Neural cell (in vitro differentiated cells): ENCODE data around the gene CROCC2. TPM values are rescaled to one million over a fixed set of nuclear protein-coding genes. Genes with fewer than 3 reads are reported as not detected.

ENCODE experiments used
- H2AFZ ChIP-seq: fragments of 200-600, 300-800 bp; sonication (generic), shearing (Covaris generic); 2 replicates; pipeline ENCODE4 v1.6.0; 2014; ENCODE audit warnings: low read depth, mild to moderate bottlenecking, antibody characterized with exemption, low read length, moderate library complexity
- H3F3A ChIP-seq: fragments of 200-600 bp; shearing (Covaris generic); 2 replicates; pipeline ENCODE4 v1.6.1; 2016; ENCODE audit warnings: mild to moderate bottlenecking, moderate library complexity, mixed read lengths, antibody characterized with exemption, low read length; ENCODE audit not compliant: insufficient read depth, poor library complexity, severe bottlenecking
- H3K27ac ChIP-seq: fragments of 200-600, 300-800 bp; sonication (generic), shearing (Covaris generic); 2 replicates; pipeline ENCODE4 v1.5.1; 2014; ENCODE audit warnings: mild to moderate bottlenecking, low read length, moderate library complexity
- H3K27me3 ChIP-seq: fragments of 300-800, 200-600 bp; sonication (generic), shearing (Covaris generic); 2 replicates; pipeline ENCODE4 v1.6.0; 2014; ENCODE audit warnings: mild to moderate bottlenecking, low read depth, low read length, moderate library complexity; ENCODE audit not compliant: insufficient read depth
- H3K36me3 ChIP-seq: fragments of 300-800, 200-600 bp; sonication (generic), shearing (Covaris generic); 2 replicates; pipeline ENCODE4 v1.5.1; 2014; ENCODE audit warnings: mild to moderate bottlenecking, antibody characterized with exemption, low read length, moderate library complexity; ENCODE audit not compliant: insufficient read depth
- H3K4me2 ChIP-seq: fragments of 300-800, 200-600 bp; sonication (generic), shearing (Covaris generic); 2 replicates; pipeline ENCODE4 v1.6.0; 2014; ENCODE audit warnings: mild to moderate bottlenecking, low read length
- H3K4me3 ChIP-seq: fragments of 300-800, 200-600 bp; sonication (generic), shearing (Covaris generic); 2 replicates; pipeline ENCODE4 v1.5.1; 2014; ENCODE audit warnings: mild to moderate bottlenecking, low read length, moderate library complexity
- H3K79me2 ChIP-seq: fragments of 200-600 bp; shearing (Covaris generic); replicated peaks from 2 replicates; pipeline ENCODE4 v1.6.0; 2014; ENCODE audit warnings: mild to moderate bottlenecking, low read length, moderate library complexity; ENCODE audit not compliant: insufficient read depth
- H3K9ac ChIP-seq: fragments of 300-800, 200-600 bp; sonication (generic), shearing (Covaris generic); 2 replicates; pipeline ENCODE4 v1.6.1; 2016; ENCODE audit warnings: mild to moderate bottlenecking, low read length, mixed read lengths
- H3K9me2 ChIP-seq: fragments of 200-600 bp; shearing (Covaris generic); 2 replicates; pipeline ENCODE4 v1.6.1; 2016; ENCODE audit warnings: mild to moderate bottlenecking, low read length, mixed read lengths; ENCODE audit not compliant: insufficient read depth
- H3K9me3 ChIP-seq: fragments of 200-600, 300-800 bp; sonication (generic), shearing (Covaris generic); 2 replicates; pipeline ENCODE4 v1.6.1; 2016; ENCODE audit warnings: mild to moderate bottlenecking, mixed run types, low read length, moderate library complexity, mixed read lengths
- H4K20me1 ChIP-seq: fragments of 200-600 bp; shearing (Covaris generic); 2 replicates; pipeline ENCODE4 v1.6.1; 2016; ENCODE audit warnings: mild to moderate bottlenecking, mixed run types; ENCODE audit not compliant: insufficient read depth
- CTCF ChIP-seq: fragments of 450-650 bp; IDR thresholded peaks from 2 replicates; pipeline ENCODE4 v1.5.1; 2014; ENCODE audit warnings: antibody characterized with exemption, mild to moderate bottlenecking, moderate library complexity; ENCODE audit not compliant: poor library complexity, severe bottlenecking
- EP300 ChIP-seq: fragments of 450-650 bp; conservative IDR thresholded peaks from 2 replicates; pipeline ENCODE4 v1.6.1; 2014; ENCODE audit warnings: antibody characterized with exemption, mild to moderate bottlenecking, moderate library complexity; ENCODE audit not compliant: poor library complexity, severe bottlenecking
- EZH2 ChIP-seq: fragments of 200-600, 300-800 bp; shearing (Covaris generic), sonication (generic); IDR thresholded peaks from 2 replicates; pipeline ENCODE4 v1.6.1; 2014; ENCODE audit warnings: antibody characterized with exemption, low read length, borderline replicate concordance, mild to moderate bottlenecking; ENCODE audit not compliant: insufficient read depth, poor library complexity, severe bottlenecking
- MXI1 ChIP-seq: fragments of 450-650 bp; conservative IDR thresholded peaks from 2 replicates; pipeline ENCODE4 v1.6.1; 2014; ENCODE audit warnings: antibody characterized with exemption, mild to moderate bottlenecking; ENCODE audit not compliant: poor library complexity, severe bottlenecking
- POLR2AphosphoS5 ChIP-seq: IDR thresholded peaks from 2 replicates; pipeline ENCODE4 v1.6.1; 2012
- RAD21 ChIP-seq: fragments of 450-650 bp; conservative IDR thresholded peaks from 2 replicates; pipeline ENCODE4 v1.6.1; 2014; ENCODE audit warnings: antibody characterized with exemption, mild to moderate bottlenecking, moderate library complexity
- REST ChIP-seq: IDR thresholded peaks from 2 replicates; pipeline ENCODE4 v1.6.1; 2012; ENCODE audit warnings: borderline replicate concordance
- SMC3 ChIP-seq: fragments of 450-650 bp; conservative IDR thresholded peaks from 2 replicates; pipeline ENCODE4 v1.6.1; 2014; ENCODE audit warnings: antibody characterized with exemption, mild to moderate bottlenecking, moderate library complexity; ENCODE audit not compliant: poor library complexity
- TAF1 ChIP-seq: IDR thresholded peaks from 2 replicates; pipeline ENCODE4 v1.6.1; 2012; ENCODE audit warnings: low read depth
- polyA plus RNA-seq: library from polyadenylated mRNA; depleted of rRNA; stranded (reverse); fragments of >200 nt; gene quantifications from 2 replicates; pipeline ENCODE4 v1.2.3, GENCODE V29; 2014

Gene CROCC2
- polyA plus RNA-seq, 1 donor from 2014 or later: 0.09 TPM

- H3K4me3 ChIP-seq: peak overlapping the region; percentile 46
- no peaks in the 10 kb centered on the region for H3K36me3 ChIP-seq
- H3K9me3 ChIP-seq: no peaks in the 10 kb centered on the region
- no peak overlapping the region for H2AFZ ChIP-seq
- no peak overlapping the region for H3K4me2 ChIP-seq
- H3K9me2 ChIP-seq: no peaks in the 10 kb centered on the region
- no peak overlapping the region for H3K9ac ChIP-seq
- H3K79me2 ChIP-seq: no peaks in the 10 kb centered on the region
- H4K20me1 ChIP-seq: no peaks in the 10 kb centered on the region
- TF ChIP-seq EP300 (no peak), SMC3 (no peak), REST (no peak)
- H3F3A ChIP-seq: no peaks in the 10 kb centered on the region
- no peak overlapping the region for H3K27ac ChIP-seq
- peaks cover 36% of the 10 kb centered on the region for H3K27me3 ChIP-seq
These were observed 130.3 kb downstream of the CROCC2 start for GRCh38 chr2:241036397-241036963.

GRCh38 chr2:241036964-241037421, 130.9 kb downstream of the CROCC2 start:
- Histone ChIP-seq H3K4me3 (no peak overlapping the region), H3K79me2 (no peaks in the 10 kb centered on the region), H3K9me3 (no peaks in the 10 kb centered on the region), H3K4me2 (no peak overlapping the region), H3K27me3 (peaks cover 36% of the 10 kb centered on the region), H3K27ac (no peak overlapping the region), H3K36me3 (no peaks in the 10 kb centered on the region), H3K9me2 (no peaks in the 10 kb centered on the region), H3K9ac (no peak overlapping the region), H3F3A (no peaks in the 10 kb centered on the region), H4K20me1 (no peaks in the 10 kb centered on the region), H2AFZ (no peak overlapping the region)
- TF ChIP-seq TAF1 (no peak), REST (no peak), POLR2AphosphoS5 (no peak), MXI1 (no peak), SMC3 (no peak), RAD21 (no peak), CTCF (no peak), EP300 (no peak), EZH2 (no peak)
